ENCODE results near the gene DSC1. TPM values are rescaled to one million over a fixed set of nuclear protein-coding genes. Genes with fewer than 3 reads are reported as not detected.

Gene DSC1
- total RNA-seq, 2 experiments from 2014 or later = 0.93 to 1.1 TPM

DNA sequence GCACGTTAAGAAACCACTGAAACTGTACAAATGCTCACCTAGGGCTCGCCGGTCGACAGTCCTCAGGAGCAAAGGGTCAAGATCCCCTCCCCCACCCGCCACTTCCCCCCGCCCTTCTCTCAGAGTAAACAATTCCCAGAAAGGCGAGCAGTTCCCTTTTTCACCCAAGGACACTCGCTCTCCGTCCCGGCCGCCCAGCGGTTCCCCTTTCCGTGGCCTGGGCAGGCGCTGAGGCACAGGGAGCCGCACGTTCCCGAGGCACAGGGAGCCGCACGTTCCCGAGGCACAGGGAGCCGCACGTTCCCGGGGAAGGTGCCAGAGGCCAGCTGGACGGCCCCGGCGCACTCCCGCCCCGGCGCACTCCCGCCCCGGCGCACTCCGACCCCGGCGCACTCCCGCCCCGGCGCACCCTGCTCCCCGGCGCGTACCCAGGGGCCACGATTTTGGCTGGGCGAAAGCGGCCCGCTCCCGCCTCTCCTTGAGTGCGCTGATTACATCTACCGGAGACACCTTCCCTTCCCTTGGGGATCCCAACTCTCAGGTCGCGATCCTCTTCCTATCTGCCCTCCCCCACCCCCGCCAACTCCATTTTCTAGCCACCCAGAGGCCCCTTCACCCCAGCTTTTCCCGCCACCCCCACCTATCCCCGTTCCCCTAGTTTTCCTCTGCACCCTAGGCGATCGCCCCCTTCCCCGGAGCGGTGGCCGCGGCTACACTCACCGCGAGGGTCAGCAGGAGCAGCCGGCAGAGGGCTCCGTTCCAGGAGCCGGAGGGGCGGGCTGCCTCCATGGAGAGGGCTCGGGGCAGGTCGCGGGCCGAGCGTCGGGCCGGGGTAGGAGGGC, 61.3 kb downstream of the DSC1 start:
- Mint-ChIP-seq H3K4me3 (peak overlapping the region; percentile 66), H3K27me3 (peaks cover 39% of the 10 kb centered on the region), H3K9me3 (no peaks in the 10 kb centered on the region), H3K4me1 (no peaks in the 10 kb centered on the region), H3K27ac (no peak overlapping the region), H3K36me3 (no peaks in the 10 kb centered on the region)
- DNase-seq = peak; percentile 6

DNA sequence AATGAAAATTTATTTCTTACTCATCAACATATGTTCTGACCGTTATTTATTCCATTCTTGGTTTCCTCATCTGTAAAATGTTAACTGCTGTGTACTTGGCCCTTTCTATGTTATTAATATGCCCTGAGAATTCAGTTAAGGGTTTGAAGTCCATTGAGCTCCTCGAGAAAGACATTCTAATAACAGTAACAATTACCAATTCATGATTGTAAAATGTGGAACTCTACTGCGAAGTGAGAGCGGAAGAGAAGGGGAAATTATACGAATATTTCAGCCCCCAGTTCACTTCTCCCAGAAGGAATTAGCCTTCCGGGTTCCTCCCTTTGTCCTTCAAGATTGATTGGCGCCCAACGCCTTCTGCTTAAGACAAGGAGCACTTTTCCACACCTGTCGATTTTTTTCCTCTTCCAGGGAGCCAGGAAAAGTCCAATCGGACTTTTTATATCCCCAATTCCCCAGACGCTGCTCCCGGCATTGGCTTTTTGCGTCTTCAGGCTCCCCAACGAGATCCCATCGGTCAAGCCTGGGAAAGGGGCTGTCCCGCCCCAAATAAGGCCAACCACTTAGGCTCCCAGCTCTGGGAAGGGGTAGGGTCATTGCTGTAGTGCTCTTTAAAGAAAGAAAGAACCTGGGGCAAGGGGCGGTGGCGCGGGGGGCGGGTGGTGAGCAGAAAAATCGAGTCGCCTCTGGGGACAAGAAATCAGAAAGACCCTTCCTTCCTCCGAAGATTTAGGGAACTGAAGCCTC, 62.0 kb downstream of the DSC1 start:
- no peak overlapping the region for H3K27ac Mint-ChIP-seq
- H3K4me1 Mint-ChIP-seq = no peaks in the 10 kb centered on the region
- DNase-seq = no peak
- H3K36me3 Mint-ChIP-seq = no peaks in the 10 kb centered on the region
- H3K27me3 Mint-ChIP-seq = peaks cover 39% of the 10 kb centered on the region
- H3K4me3 Mint-ChIP-seq = peak overlapping the region; percentile 64
- peaks cover under 1% of the 10 kb centered on the region for H3K9me3 Mint-ChIP-seq

DNA sequence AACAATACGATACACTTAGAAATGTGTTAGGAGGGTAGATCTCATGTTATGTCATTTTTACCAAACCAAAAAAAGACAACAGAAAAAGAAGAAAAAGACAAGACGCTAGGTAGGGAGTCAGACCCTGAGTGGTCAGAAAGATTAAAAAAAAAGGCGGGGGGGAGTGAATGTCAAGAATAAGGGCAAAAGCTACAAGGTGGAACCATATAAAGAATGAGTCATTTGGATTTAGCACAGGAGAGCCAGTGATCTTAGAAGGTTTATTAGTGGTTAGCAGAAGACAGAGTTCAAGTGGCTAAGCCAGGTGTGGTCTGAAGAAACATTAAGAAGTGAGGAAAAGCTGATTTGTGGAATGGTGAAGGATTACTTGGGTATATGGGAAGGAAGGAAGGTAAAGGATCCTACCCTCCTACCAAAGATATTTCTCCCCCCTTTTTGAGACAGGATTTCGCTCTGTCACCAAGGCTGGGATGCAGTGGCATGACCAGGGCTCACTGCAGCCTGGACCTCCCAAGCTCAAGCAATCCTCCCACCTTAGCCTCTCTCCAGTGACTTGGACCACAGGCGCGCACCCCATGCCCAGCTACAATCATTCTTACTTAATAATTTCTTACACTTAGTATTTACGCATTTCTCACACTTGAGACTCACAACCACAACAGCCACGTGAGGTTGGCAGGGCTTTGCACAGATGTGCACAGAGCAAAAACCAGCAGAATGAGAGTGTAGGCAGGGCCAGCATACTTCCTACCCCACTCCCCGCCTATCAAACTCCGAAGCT, 63.0 kb downstream of the DSC1 start:
- Mint-ChIP-seq H3K9me3 (peaks cover 5% of the 10 kb centered on the region), H3K4me3 (no peak overlapping the region), H3K27me3 (peaks cover 43% of the 10 kb centered on the region), H3K36me3 (no peaks in the 10 kb centered on the region), H3K4me1 (no peaks in the 10 kb centered on the region), H3K27ac (no peak overlapping the region)
- DNase-seq = no peak

DNA sequence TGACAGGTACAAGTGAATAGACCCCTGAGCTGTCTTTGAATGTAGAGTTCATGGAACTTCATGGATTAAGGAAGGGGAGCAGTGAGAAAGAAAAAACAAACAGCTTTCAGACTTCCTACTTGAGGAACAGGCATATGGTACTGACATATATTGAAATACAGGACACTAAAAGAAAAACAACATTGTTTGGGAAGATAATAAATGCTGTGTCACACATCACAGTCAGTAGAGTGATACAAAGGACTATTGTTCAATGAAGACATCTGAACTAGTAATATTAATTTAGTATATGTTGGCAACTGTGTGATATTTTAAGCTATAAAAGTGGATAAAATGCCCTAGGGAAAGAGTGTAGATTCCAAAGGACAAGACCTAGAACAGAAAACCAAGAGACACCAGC, 63.8 kb downstream of the DSC1 start:
- Mint-ChIP-seq H3K27me3 (peaks cover 43% of the 10 kb centered on the region), H3K4me1 (no peaks in the 10 kb centered on the region), H3K9me3 (peaks cover 5% of the 10 kb centered on the region), H3K36me3 (no peaks in the 10 kb centered on the region), H3K27ac (no peak overlapping the region), H3K4me3 (no peak overlapping the region)
- DNase-seq = no peak

DNA sequence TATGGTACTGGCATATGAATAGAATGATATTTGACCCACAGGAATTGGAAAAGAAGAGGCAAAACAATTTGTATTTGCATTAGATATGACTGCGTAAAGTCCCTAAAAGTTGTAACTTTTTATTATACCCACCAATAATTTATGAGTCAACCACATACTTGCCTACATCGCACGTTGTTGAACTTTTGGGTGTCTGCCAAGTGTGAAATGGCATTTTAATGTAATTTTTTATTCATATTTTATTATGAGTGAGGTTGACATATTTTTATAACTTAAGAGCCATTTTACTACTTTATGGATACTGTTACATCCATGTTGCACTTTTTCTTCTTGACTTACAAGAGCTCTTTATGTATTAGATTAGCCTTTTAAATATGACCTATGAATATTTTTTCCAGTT, 65.0 kb downstream of the DSC1 start:
- no peak overlapping the region for H3K4me3 Mint-ChIP-seq
- H3K4me1 Mint-ChIP-seq = no peaks in the 10 kb centered on the region
- DNase-seq = no peak
- peaks cover 36% of the 10 kb centered on the region for H3K27me3 Mint-ChIP-seq
- H3K9me3 Mint-ChIP-seq = peaks cover 5% of the 10 kb centered on the region
- no peak overlapping the region for H3K27ac Mint-ChIP-seq
- no peaks in the 10 kb centered on the region for H3K36me3 Mint-ChIP-seq

DNA sequence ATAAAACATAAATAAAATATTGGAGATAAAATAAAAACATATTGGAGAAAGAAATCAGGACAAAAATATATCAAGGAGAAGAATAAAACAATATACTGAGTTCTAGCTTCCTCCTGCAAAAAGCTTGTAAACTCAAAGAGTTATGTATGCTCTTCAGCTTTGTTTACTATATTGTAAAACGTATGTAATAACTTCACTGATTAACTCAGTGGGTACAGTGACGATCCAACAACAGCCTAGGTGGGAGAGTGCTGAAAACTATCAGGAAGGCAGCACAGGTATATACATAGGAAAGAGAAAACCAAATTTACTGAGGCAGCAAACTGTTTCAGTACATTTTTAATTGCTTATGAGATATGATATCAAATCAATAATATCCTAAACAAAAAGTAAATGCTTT, 68.8 kb downstream of the DSC1 start:
- H3K9me3 Mint-ChIP-seq = peaks cover 5% of the 10 kb centered on the region
- DNase-seq = no peak
- no peak overlapping the region for H3K4me3 Mint-ChIP-seq
- H3K27me3 Mint-ChIP-seq = peaks cover 8% of the 10 kb centered on the region
- H3K36me3 Mint-ChIP-seq = no peaks in the 10 kb centered on the region
- no peaks in the 10 kb centered on the region for H3K4me1 Mint-ChIP-seq
- no peak overlapping the region for H3K27ac Mint-ChIP-seq

DNA sequence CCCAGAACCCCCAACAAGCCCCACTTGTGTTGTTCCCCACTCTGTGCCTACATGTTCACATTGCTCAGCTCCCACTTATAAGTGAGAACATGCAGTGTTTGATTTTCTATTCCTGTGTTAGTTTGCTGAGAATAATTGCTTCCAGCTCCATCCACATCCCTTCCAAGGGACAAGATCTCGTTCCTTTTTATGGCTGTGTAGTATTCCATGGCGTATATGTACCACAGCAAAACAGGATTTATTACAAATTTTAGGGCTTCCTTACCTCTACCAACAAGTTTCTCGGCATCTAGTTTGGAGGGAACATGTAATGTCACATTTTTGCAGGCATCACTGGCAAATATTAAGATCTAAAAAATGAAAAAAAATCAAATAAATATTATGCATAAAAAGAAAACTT, 69.4 kb downstream of the DSC1 start:
- H3K4me3 Mint-ChIP-seq = no peak overlapping the region
- no peaks in the 10 kb centered on the region for H3K4me1 Mint-ChIP-seq
- no peak for DNase-seq
- H3K36me3 Mint-ChIP-seq = no peaks in the 10 kb centered on the region
- H3K27me3 Mint-ChIP-seq = peaks cover 4% of the 10 kb centered on the region
- no peak overlapping the region for H3K27ac Mint-ChIP-seq
- H3K9me3 Mint-ChIP-seq = peaks cover 5% of the 10 kb centered on the region

DNA sequence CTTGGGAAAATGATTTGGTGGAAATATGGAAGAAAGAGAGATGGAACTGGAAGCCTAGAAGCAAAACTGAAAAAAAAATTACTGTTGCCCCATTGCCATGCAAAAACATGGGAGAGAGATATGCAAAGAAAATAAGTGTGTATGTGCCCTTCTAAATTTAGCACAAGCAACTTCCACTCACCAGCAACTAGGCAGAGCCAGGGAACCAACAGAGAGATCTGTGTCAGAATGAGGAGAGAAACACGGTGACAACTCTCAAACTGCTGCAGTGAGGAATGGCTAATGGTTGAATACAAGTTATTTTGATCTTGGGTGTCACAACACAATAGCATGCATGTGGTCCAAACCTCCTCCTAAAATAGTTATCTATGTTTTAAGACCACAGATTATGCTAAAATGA, 71.3 kb downstream of the DSC1 start:
- peaks cover 5% of the 10 kb centered on the region for H3K9me3 Mint-ChIP-seq
- H3K4me1 Mint-ChIP-seq = no peaks in the 10 kb centered on the region
- DNase-seq = no peak
- H3K27ac Mint-ChIP-seq = no peak overlapping the region
- H3K27me3 Mint-ChIP-seq = peaks cover 4% of the 10 kb centered on the region
- no peak overlapping the region for H3K4me3 Mint-ChIP-seq
- H3K36me3 Mint-ChIP-seq = no peaks in the 10 kb centered on the region

DNA sequence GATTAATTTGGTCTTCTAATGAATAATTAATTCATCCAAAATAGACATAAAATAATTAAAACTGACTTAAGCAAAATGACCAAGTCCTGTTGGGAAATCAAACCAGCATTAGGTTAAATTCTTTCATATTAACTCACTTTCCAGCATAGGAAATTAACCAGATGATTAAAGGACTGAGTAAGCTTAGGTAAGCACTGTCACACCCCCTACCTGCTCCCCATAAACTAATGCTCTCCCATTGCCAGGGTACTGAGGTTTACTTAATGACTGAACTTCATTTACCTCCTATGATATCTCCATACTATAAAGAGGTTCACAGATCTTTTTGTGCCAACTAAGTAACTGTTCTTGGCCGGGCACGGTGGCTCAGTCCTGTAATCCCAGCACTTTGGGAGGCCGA, 74.1 kb downstream of the DSC1 start:
- H3K9me3 Mint-ChIP-seq = no peaks in the 10 kb centered on the region
- H3K36me3 Mint-ChIP-seq = no peaks in the 10 kb centered on the region
- H3K27me3 Mint-ChIP-seq = no peaks in the 10 kb centered on the region
- no peak overlapping the region for H3K4me3 Mint-ChIP-seq
- DNase-seq = no peak
- H3K4me1 Mint-ChIP-seq = no peaks in the 10 kb centered on the region
- H3K27ac Mint-ChIP-seq = no peak overlapping the region

DNA sequence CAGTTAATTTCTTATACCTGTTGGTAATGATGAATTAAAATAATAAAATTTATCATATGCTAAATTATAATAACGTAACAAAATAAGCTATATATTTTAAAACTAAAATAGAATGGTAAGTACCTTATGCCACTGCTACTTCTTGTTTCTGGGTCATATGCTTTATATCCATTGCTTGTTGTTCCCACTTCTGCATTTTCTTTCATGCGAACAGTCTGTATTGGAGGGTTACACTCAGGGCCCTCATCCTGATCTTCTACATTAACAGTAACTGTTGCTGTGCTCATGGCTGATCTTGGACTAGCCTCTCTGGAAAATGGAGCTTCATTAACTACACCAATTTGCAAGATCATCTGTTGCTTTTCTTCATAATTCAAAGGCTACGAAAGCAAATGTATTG, 82.7 kb downstream of the DSC1 start:
- H3K36me3 Mint-ChIP-seq = no peaks in the 10 kb centered on the region
- no peak overlapping the region for H3K4me3 Mint-ChIP-seq
- H3K4me1 Mint-ChIP-seq = no peaks in the 10 kb centered on the region
- no peak for DNase-seq
- H3K9me3 Mint-ChIP-seq = no peaks in the 10 kb centered on the region
- H3K27me3 Mint-ChIP-seq = no peaks in the 10 kb centered on the region
- no peak overlapping the region for H3K27ac Mint-ChIP-seq

Other genes starting within 250 kb of the DSC1 start
- gene DSC3, start 120.1 kb downstream of the DSC1 start, total RNA-seq = under 1 TPM; 0.46 to 0.56 TPM
- gene DSC2, start 60.4 kb downstream of the DSC1 start, total RNA-seq = under 1 TPM; 0.14 to 0.26 TPM
- not detected for gene DSG1, start 155.3 kb upstream of the DSC1 start, total RNA-seq
- gene DSG4, start 213.9 kb upstream of the DSC1 start, total RNA-seq = not detected

Data from activated naive CD8-positive, alpha-beta T cell treated with anti-CD3 and anti-CD28 coated beads for 36 hours (primary cell).